Spinal cord (tissue), 10 donors: Measurements from ENCODE around the gene MTA1. TPM values are rescaled to one million over a fixed set of nuclear protein-coding genes. Genes with fewer than 3 reads are reported as not detected.

Experiments used
- DNase-seq, 6 donors: peaks; one replicate each; pipeline versions ENCODE4 v3.0.0 to v3.0.0-alpha.2; 2013 to 2015; ENCODE audit warnings: low spot score in 6 of 6, low read depth in 4 of 6
- H3K27ac ChIP-seq: one replicate; pipeline ENCODE4 v1.5.1; 2013; ENCODE audit warnings: low read depth, low read length, control low read depth
- H3K27me3 ChIP-seq: one replicate; pipeline ENCODE4 v1.6.1; 2013; ENCODE audit warnings: low read length; ENCODE audit not compliant: control insufficient read depth, insufficient read depth
- H3K36me3 ChIP-seq: one replicate; pipeline ENCODE4 v1.6.1; 2013; ENCODE audit warnings: low read length; ENCODE audit not compliant: control insufficient read depth, insufficient read depth
- H3K4me1 ChIP-seq: one replicate; pipeline ENCODE4 v1.6.1; 2013; ENCODE audit warnings: low read length; ENCODE audit not compliant: control insufficient read depth, insufficient read depth
- H3K4me3 ChIP-seq: one replicate; pipeline ENCODE4 v1.5.1; 2013; ENCODE audit warnings: low read depth, low read length, control low read depth
- H3K9me3 ChIP-seq: one replicate; pipeline ENCODE4 v1.6.1; 2013; ENCODE audit warnings: low read length; ENCODE audit not compliant: control insufficient read depth, insufficient read depth
- WGBS: methylation state at CpG from one replicate; pipeline ENCODE4 v1.1.5; 2013; ENCODE audit warnings: missing lambda C conversion rate; ENCODE audit not compliant: insufficient coverage; 5-methylcytosine and 5-hydroxymethylcytosine counted together
- long read RNA-seq, 4 donors: transcript quantifications; one replicate each; lab custom pipeline, GENCODE V29; 2026
- polyA plus RNA-seq, 2 donors: library from polyadenylated mRNA; unstranded; fragments of 120-200 nt; gene quantifications; one replicate each; pipeline ENCODE4 v1.2.1, GENCODE V29; 2013; ENCODE audit not compliant: insufficient read length in 2 of 2
- total RNA-seq, 2 donors: library from RNA; depleted of rRNA in 1 of 2; stranded (reverse); fragments of 120-200 nt in 1 of 2; fragments of >200 nt in 1 of 2; gene quantifications; one replicate each; pipeline versions ENCODE4 v1.2.3 to v1.2.4, GENCODE V29; 2013 to 2014
- donor health status: healthy.

Gene MTA1
- total RNA-seq (10 to 100 TPM; 40.9 to 73.5 TPM), polyA plus RNA-seq (100 to 1,000 TPM; 178 to 202 TPM)
- long read RNA-seq, donor 1, transcript MTA1-211 (3 exons, 842 nt) = major isoform, 6 of 14 reads
- long read RNA-seq, donor 1, partial matches to known transcripts = 0 of 14 reads
- long read RNA-seq, donor 1, other reads (novel, unspliced or antisense) = 0 of 14 reads
- long read RNA-seq, donor 2, partial matches to known transcripts = 0 of 5 reads
- long read RNA-seq, donor 2, other reads (novel, unspliced or antisense) = 0 of 5 reads
- long read RNA-seq, donor 3, partial matches to known transcripts = 0 of 5 reads
- long read RNA-seq, donor 3, other reads (novel, unspliced or antisense) = 0 of 5 reads
- long read RNA-seq, donor 4, transcript MTA1-211 (3 exons, 842 nt) = major isoform, 5 of 21 reads
- long read RNA-seq, donor 4, partial matches to known transcripts = 8 of 21 reads
- long read RNA-seq, donor 4, other reads (novel, unspliced or antisense) = 0 of 21 reads

DNA sequence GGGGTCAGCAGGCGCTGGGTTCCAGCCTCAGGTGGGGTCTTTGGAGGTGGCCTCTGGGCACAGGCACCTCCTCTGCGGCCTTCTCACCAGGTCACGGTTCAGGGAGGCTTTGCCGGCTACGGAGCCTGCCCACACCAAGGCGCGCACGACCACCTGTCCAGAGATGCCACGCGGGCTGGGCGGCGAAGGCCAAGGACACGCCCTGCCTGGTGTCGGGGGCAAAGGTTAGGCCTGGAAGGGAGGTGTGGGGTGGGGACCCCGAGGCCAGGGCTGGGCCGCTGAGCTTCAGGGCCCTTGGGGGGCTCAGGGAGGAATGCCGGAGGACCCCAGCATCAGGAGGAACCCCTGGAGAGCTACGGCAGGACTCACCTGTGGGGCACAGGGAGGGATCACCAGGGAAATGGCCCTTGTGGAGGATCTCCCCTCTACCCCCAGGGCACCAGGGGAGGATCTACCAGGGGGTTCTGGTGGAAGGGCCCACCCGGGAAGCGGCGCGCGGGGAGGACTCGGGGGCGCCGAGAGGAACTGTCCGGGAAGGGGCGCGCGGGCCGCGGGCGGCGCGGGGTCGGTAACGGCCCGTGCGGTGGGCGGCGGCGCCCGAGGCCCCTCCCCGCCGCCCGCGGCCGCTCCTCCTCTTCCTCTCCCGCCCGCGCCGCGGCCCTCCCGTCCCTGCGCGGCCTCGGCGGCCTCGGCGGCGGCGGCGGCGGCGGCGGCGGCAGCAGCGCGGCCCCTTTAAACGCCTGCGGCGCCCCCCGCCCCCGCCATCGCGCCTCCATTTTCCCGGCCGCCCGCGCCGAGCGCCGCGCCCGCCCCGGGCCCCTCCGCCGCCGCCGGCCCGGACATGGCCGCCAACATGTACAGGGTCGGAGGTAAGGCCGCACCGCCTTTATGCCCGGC, at the start of gene MTA1:
MTA1 (plus strand) TSS at position 633 of the 897 bp plus-strand sequence; CDS start at position 842, 209 bp downstream.
- peak in 2 of 6 donors; percentile 77 to 80 for DNase-seq
- 3% methylated on average over 88 of the region's 96 CpGs for WGBS
- Histone ChIP-seq H3K9me3 (no peaks in the 10 kb centered on the region), H3K4me1 (peaks cover 58% of the 10 kb centered on the region), H3K27me3 (no peaks in the 10 kb centered on the region), H3K36me3 (peaks cover 44% of the 10 kb centered on the region), H3K4me3 (peak within 1 kb of the TSS; percentile 67), H3K27ac (peak within 1 kb of the TSS; percentile 42)

DNA sequence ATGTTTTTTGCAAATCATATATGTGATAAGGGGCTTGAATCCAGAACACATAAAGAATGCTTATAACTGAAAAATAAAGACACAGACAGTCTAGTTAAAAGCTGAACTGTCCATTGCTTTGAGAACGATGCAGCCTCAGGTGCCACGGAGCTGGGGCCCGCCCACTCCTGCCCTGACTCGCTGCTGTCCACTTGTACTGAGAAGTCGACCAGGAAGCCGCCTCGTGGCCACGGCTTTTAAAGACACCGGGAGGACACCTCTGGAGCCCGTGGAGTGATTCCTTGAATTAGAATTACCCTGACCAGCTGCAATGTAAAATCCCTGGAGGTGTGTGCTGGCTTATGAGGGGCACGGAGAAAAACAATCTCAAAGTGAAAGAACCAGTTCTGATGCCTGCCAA, 45.2 kb upstream of the MTA1 start:
- H3K36me3 ChIP-seq = peaks cover 73% of the 10 kb centered on the region
- no peak overlapping the region for H3K27ac ChIP-seq
- no peak for DNase-seq
- WGBS = 97% methylated on average over 11 of the region's 11 CpGs
- H3K9me3 ChIP-seq = no peaks in the 10 kb centered on the region
- H3K4me1 ChIP-seq = peaks cover 5% of the 10 kb centered on the region
- no peak overlapping the region for H3K4me3 ChIP-seq
- H3K27me3 ChIP-seq = no peaks in the 10 kb centered on the region

DNA sequence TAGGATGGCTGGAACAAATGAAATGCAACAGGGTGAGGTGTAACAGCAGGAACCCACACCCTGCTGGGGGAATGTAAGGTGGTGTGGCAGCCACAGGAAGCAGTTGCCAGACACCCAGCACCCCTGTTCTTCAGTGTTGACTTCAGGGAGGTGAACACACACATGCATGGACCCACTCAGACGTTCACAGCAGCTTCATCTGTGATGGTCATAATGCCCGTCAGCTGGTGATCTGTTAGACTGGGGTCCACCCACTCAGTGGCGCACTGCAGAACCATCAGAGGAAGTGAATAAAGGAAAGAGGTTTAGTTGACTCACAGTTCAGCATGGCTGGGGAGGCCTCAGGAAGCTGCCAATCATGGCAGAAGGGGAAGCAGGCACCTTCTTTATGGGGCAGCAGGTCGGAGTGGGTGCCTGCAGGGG, 44.0 kb upstream of the MTA1 start:
- WGBS = 86% methylated on average over 4 of the region's 4 CpGs
- H3K4me3 ChIP-seq = no peak overlapping the region
- H3K9me3 ChIP-seq = no peaks in the 10 kb centered on the region
- peaks cover 5% of the 10 kb centered on the region for H3K4me1 ChIP-seq
- no peaks in the 10 kb centered on the region for H3K27me3 ChIP-seq
- H3K27ac ChIP-seq = no peak overlapping the region
- H3K36me3 ChIP-seq = peaks cover 78% of the 10 kb centered on the region
- no peak for DNase-seq

DNA sequence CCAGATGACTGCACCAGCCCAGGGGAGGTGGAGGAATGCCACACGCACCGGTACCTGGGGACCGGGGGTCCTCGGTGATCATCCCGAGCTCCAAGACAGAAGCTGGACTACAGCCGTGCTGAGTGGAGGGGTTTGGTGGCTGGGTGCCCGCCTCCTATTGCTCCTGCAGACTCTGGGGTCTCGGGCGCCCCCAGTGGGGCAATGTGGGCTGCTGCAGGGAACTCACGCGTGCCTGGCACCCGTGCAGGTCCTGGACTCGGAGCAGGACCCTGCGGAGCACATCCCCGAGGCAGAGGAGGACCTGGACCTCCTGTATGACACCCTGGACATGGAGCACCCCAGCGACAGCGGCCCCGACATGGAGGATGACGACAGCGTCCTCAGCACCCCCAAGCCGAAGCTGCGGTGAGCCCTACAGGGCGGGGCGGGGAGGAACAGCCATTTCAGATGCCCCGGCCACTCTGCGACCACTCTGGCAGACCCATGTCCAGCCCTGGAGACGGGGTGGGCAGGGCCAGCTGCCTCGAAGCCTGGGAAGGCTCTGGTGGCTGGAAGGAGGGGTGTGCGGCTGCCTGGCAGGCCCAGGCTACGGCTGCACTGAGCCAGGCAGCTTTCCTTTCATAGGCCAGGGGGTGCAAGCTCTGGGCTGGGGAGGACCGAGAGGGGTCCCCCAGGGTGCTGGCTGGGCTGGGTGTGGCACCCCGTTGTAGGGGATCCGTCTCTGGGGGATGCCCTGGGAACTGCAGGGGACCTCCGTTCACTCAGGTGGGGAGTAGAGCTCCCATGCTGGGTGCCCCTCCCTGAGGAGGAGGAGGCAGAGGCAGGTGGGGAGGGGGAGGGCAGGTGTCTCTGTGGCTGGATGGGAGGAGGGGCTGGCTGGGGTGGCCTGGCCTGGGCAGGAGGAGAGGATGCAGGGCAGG, 42.8 kb upstream of the MTA1 start:
- no peaks in the 10 kb centered on the region for H3K9me3 ChIP-seq
- DNase-seq = no peak
- H3K27me3 ChIP-seq = no peaks in the 10 kb centered on the region
- peaks cover 78% of the 10 kb centered on the region for H3K36me3 ChIP-seq
- no peak overlapping the region for H3K27ac ChIP-seq
- no peaks in the 10 kb centered on the region for H3K4me1 ChIP-seq
- WGBS = 82% methylated on average over 32 of the region's 34 CpGs
- no peak overlapping the region for H3K4me3 ChIP-seq

DNA sequence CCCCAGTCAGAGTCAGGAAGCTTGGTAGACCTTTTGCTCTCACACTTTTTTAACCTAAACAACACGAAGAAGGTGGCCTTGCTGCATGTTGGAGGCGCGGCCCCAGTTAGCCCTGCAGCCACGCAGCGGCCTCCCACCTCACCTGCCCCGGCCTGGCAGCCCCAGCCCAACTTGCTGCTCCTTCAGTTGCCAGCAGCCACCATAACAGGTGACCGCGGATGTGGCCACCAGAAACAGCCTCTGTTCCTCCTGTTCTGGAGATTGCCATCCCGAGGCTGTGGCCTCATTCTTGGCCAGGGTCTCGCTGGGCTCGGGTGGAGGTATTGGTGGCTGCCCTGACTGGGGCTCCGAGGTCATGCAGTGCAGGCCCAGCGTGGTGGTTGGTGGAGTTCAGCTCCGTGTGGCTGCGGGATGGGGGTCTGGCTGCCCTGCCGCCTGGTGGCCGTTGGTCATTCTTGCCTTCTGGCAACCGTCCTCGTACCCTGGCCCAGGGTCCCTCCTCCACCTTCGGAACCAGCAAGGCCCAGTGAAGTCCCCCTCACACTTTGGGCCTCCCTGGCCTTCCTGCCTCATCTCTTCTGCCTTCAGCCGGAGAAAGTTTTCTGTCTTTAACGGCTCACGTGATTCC, 42.0 kb upstream of the MTA1 start:
- 91% methylated on average over 23 of the region's 23 CpGs for WGBS
- no peaks in the 10 kb centered on the region for H3K4me1 ChIP-seq
- no peak overlapping the region for H3K4me3 ChIP-seq
- no peaks in the 10 kb centered on the region for H3K9me3 ChIP-seq
- H3K27me3 ChIP-seq = no peaks in the 10 kb centered on the region
- H3K36me3 ChIP-seq = peaks cover 80% of the 10 kb centered on the region
- H3K27ac ChIP-seq = no peak overlapping the region
- no peak for DNase-seq

DNA sequence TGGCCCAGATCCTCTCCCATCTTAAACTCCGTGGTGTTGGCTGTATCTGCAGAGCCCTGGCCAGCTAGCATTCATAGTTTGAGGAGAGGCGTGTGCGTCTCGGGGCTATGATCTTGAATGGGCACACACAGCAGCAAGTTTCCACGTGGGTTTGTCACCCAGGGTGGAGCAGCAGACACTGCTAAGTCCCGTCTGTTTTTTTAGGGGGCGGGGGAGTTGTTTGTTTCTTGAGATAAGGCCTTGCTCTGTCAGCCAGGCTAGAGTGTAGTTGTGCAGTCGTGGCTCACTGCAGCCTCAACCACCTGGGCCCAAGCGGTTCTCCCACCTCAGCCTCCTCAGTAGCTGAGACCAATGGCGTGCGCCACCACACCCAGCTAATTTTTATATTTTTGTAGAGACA, 41.4 kb upstream of the MTA1 start:
- H3K27me3 ChIP-seq = no peaks in the 10 kb centered on the region
- 97% methylated on average over 7 of the region's 11 CpGs for WGBS
- no peak overlapping the region for H3K27ac ChIP-seq
- no peaks in the 10 kb centered on the region for H3K4me1 ChIP-seq
- H3K4me3 ChIP-seq = no peak overlapping the region
- H3K9me3 ChIP-seq = no peaks in the 10 kb centered on the region
- H3K36me3 ChIP-seq = peaks cover 85% of the 10 kb centered on the region
- DNase-seq = no peak

DNA sequence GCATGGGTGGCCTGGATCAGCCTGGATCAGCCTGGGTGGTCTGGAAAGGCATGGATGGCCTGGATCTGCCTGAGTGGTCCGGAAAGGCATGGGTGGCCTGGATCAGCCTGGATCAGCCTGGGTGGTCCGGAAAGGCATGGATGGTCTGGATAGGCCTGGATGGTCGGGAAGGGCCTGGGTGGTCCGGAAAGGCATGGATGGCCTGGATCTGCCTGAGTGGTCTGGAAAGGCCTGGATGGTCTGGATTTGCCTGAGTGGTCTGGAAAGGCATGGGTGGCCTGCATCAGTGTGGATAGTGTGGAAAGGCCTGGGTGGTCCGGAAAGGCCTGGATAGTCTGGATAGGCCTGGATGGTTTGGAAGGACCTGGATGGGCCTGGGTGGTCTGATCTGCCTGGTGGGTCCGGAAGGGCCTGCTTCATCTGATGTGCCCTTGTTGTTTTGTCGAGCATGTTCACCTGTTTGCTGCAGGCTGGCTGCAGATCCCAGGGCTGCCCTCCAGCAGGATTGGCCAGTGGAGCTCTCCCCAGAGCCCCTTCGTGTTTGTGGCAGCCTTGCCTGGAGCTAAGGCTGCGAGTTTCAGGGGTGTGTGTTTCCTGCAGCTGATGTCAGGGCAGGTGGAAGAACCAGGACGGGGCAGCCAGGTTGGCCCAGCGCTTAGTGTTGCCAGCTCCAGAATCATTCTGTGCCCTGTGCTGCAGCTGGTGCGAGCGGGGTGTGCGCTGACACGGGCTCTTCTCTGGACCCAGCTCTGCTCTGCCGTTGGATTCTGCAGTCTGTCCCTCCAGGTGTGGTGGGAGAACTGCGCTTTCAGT, 40.5 kb upstream of the MTA1 start:
- Histone ChIP-seq H3K36me3 (peaks cover 86% of the 10 kb centered on the region), H3K4me3 (no peak overlapping the region), H3K27ac (no peak overlapping the region), H3K9me3 (no peaks in the 10 kb centered on the region), H3K4me1 (no peaks in the 10 kb centered on the region), H3K27me3 (no peaks in the 10 kb centered on the region)
- 97% methylated on average over 17 of the region's 17 CpGs for WGBS
- DNase-seq = no peak

DNA sequence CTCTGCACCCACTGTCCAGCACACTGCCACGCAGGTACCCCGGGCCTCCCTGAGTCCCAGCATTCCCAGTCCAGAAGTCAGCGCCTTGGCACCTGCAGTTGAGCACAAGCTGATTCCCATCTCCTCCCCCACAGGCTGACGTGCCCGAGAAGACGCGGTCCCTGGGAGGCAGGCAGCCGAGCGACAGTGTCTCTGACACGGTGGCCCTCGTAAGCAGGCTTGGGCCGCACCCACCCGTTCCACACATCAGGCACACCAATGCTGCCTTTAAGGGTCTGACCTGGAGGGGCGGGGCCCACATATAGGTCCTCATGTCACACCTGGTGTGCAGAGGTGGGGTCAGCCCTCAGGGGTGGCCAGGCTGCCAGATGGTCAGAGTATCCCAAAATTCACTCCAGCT, 39.7 kb upstream of the MTA1 start:
- H3K9me3 ChIP-seq = no peaks in the 10 kb centered on the region
- H3K27me3 ChIP-seq = no peaks in the 10 kb centered on the region
- no peak overlapping the region for H3K27ac ChIP-seq
- H3K4me1 ChIP-seq = no peaks in the 10 kb centered on the region
- 93% methylated on average over 14 of the region's 14 CpGs for WGBS
- H3K36me3 ChIP-seq = peaks cover 91% of the 10 kb centered on the region
- no peak for DNase-seq
- H3K4me3 ChIP-seq = no peak overlapping the region
